ENCODE measurements around the gene RAD51B.

RAD51B gene

GRCh38 chr14:68178282-68178681 lies 358.7 kb downstream of the RAD51B start (continued):
- TF ChIP-seq PRDM2 (tag by site-specific recombination; IDR thresholded peaks at IDR 0.05; ENCODE audit: borderline replicate concordance), result no peak
- no peak for TF ChIP-seq EGR2 (tag by site-specific recombination; IDR thresholded peaks at IDR 0.05; ENCODE audit: low read depth)
- TF ChIP-seq ZNF146 (tag by site-specific recombination; IDR thresholded peaks at IDR 0.05), result no peak
- TF ChIP-seq ZNF837 (tag by site-specific recombination; IDR thresholded peaks at IDR 0.05), result no peak
- no peak for TF ChIP-seq REPIN1 (tag by site-specific recombination; IDR thresholded peaks at IDR 0.05; ENCODE audit: low read depth)

- ChIA-PET POLR2A (no interaction called here), CTCF (no interaction called here)
- Histone ChIP-seq H3K27ac (ENCODE audit: extremely low read depth, low read depth, low read length) (no peak overlapping the region), H3K9me3 (ENCODE audit: control insufficient read depth, insufficient read depth, low read depth, low read length) (no peaks in the 10 kb centered on the region), H3K36me3 (ENCODE audit: control insufficient read depth in 2 of 2, insufficient read depth in 1 of 2, low read length in 2 of 2) (no peaks in the 10 kb centered on the region), H3K4me3 (ENCODE audit: low read depth, low read length) (no peak overlapping the region), H3K4me1 (ENCODE audit: control insufficient read depth, insufficient read depth, low read length) (peaks cover 10% of the 10 kb centered on the region)
- TF ChIP-seq ZNF362 (tag by site-specific recombination; IDR thresholded peaks at IDR 0.05) (no peak), REST (tag by site-specific recombination; IDR thresholded peaks at IDR 0.05) (no peak), ZNF114 (tag by site-specific recombination; IDR thresholded peaks at IDR 0.05) (no peak), ZXDB (tag by site-specific recombination; IDR thresholded peaks at IDR 0.05) (no peak), KLF8 (tag by site-specific recombination; IDR thresholded peaks at IDR 0.05) (no peak), ATF2 (tag by site-specific recombination; IDR thresholded peaks at IDR 0.05; ENCODE audit: low read depth) (no peak), ZNF266 (tag by site-specific recombination; IDR thresholded peaks at IDR 0.05; ENCODE audit: low read depth) (no peak), ZBTB11 (tag by site-specific recombination; conservative IDR thresholded peaks at IDR 0.05; ENCODE audit: low read depth) (no peak), ZNF513 (tag by site-specific recombination; IDR thresholded peaks at IDR 0.05) (no peak), ZNF341 (tag by site-specific recombination; IDR thresholded peaks at IDR 0.05; ENCODE audit: low read depth) (no peak), HOXC10 (CRISPR knock-in tag; IDR thresholded peaks at IDR 0.05) (no peak), ZNF654 (tag by site-specific recombination; IDR thresholded peaks at IDR 0.05; ENCODE audit: low read depth) (no peak), GLI4 (tag by site-specific recombination; IDR thresholded peaks at IDR 0.05) (no peak)
Measured at GRCh38 chr14:68181519-68182326, 362.1 kb downstream of the RAD51B start.

All from HEK293 (cell line).